B cell (primary cell): Measurements from ENCODE around the gene QKI.

Experiments
- EZH2 ChIP-seq: IDR thresholded peaks from 2 replicates; pipeline ENCODE4 v1.6.1; 2012; ENCODE audit warnings: borderline replicate concordance, low read depth, mild to moderate bottlenecking, moderate library complexity, low read length; ENCODE audit not compliant: insufficient read depth, poor library complexity, severe bottlenecking
- TF ChIP-seq, protein P1 (sequence below): fragments of 200-600 bp; IDR thresholded peaks from one replicate; pipeline ENCODE4 v1.8.0; 2022; ENCODE audit warnings: antibody characterized with exemption, mild to moderate bottlenecking

DNA sequence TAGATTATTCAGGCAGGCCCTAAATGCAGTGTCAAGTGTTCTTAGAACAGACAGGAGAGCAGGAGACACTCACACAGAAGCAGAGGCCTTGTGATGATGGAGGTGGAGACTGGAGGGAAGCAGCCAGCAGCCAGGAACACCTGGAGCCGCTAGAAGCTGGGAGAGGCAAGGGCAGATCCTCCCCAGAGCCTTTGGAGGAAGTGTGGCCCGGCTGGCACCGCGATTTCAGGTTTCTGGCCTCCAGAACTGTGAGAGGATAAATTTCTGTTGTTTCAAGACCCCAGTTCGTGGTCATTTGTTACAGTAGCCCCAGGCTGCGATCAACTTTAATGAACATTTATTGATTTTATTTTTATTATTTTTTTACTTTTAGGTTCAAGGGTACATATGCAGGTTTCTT is 203.0 kb downstream of the QKI start:
- TF ChIP-seq, protein P1, sequence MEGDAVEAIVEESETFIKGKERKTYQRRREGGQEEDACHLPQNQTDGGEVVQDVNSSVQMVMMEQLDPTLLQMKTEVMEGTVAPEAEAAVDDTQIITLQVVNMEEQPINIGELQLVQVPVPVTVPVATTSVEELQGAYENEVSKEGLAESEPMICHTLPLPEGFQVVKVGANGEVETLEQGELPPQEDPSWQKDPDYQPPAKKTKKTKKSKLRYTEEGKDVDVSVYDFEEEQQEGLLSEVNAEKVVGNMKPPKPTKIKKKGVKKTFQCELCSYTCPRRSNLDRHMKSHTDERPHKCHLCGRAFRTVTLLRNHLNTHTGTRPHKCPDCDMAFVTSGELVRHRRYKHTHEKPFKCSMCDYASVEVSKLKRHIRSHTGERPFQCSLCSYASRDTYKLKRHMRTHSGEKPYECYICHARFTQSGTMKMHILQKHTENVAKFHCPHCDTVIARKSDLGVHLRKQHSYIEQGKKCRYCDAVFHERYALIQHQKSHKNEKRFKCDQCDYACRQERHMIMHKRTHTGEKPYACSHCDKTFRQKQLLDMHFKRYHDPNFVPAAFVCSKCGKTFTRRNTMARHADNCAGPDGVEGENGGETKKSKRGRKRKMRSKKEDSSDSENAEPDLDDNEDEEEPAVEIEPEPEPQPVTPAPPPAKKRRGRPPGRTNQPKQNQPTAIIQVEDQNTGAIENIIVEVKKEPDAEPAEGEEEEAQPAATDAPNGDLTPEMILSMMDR, result no peak
- TF ChIP-seq EZH2, result no peak
